HepG2 (cell line): ENCODE data around the gene DHX58. TPM values are rescaled to one million over a fixed set of nuclear protein-coding genes. Genes with fewer than 3 reads are reported as not detected.
A peak's percentile ranks its signal among the peaks of the same experiment; 100 is the strongest.

ENCODE experiments used
- GABPA ChIP-seq, 2 experiments: IDR thresholded peaks; 2 replicates each; pipeline ENCODE4 v1.6.1; 2011 to 2016; ENCODE audit warnings: low read depth in 2 of 2, low read length in 1 of 2, missing biosample characterization in 1 of 2, missing genetic modification characterization in 1 of 2
- HOXA7 ChIP-seq: sonication (generic); formaldehyde crosslinking; IDR thresholded peaks from 2 replicates; pipeline ENCODE4 v1.8.1; 2022; ENCODE audit warnings: mild to moderate bottlenecking, missing genetic modification reagents, moderate library complexity
- KDM5A ChIP-seq: fragments of 200-600 bp; sonication (generic); IDR thresholded peaks from 2 replicates; pipeline ENCODE4 v1.7.0; 2018; ENCODE audit warnings: antibody characterized with exemption, mild to moderate bottlenecking, low read length, borderline replicate concordance
- MATR3 ChIP-seq: sonication (generic); formaldehyde crosslinking; IDR thresholded peaks from 2 replicates; pipeline ENCODE4 v1.4.0; 2020; ENCODE audit warnings: missing genetic modification reagents
- MEIS2 ChIP-seq: sonication (generic); formaldehyde crosslinking; IDR thresholded peaks from 2 replicates; pipeline ENCODE4 v1.9.0; 2021; ENCODE audit warnings: mild to moderate bottlenecking, missing genetic modification reagents
- POLR2AphosphoS5 ChIP-seq: IDR thresholded peaks from 2 replicates; pipeline ENCODE4 v1.6.1; 2012; ENCODE audit warnings: low read depth, low read length
- RFX1 ChIP-seq: fragments of 450-650 bp; IDR thresholded peaks from 2 replicates; pipeline ENCODE4 v1.6.1; 2017
- RXRA ChIP-seq: sonication (generic); formaldehyde crosslinking; IDR thresholded peaks from 2 replicates; pipeline ENCODE4 v1.5.1; 2020; ENCODE audit warnings: missing genetic modification reagents
- SIX4 ChIP-seq: sonication (generic); formaldehyde crosslinking; IDR thresholded peaks from 2 replicates; pipeline ENCODE4 v1.4.0; 2020; ENCODE audit warnings: missing genetic modification reagents
- SNRNP70 ChIP-seq: fragments of 200-400 bp; formaldehyde crosslinking; IDR thresholded peaks from 2 replicates; pipeline ENCODE4 v1.6.1; 2017; ENCODE audit warnings: mild to moderate bottlenecking, low read depth, low read length, moderate library complexity
- ZBTB1 ChIP-seq: sonication (generic); formaldehyde crosslinking; IDR thresholded peaks from 2 replicates; pipeline ENCODE4 v1.4.0; 2020; ENCODE audit warnings: missing genetic modification reagents, borderline replicate concordance
- ZBTB42 ChIP-seq: sonication (generic); formaldehyde crosslinking; IDR thresholded peaks from 2 replicates; pipeline ENCODE4 v1.5.0; 2020; ENCODE audit warnings: mild to moderate bottlenecking, missing genetic modification reagents
- ZFP62 ChIP-seq: sonication (generic); formaldehyde crosslinking; IDR thresholded peaks from 2 replicates; pipeline ENCODE4 v1.4.0; 2020; ENCODE audit warnings: missing genetic modification reagents
- ZFP82 ChIP-seq: sonication (generic); formaldehyde crosslinking; IDR thresholded peaks from 2 replicates; pipeline ENCODE4 v1.5.1; 2020; ENCODE audit warnings: mild to moderate bottlenecking, missing genetic modification reagents, borderline replicate concordance
- ZIK1 ChIP-seq: sonication (generic); formaldehyde crosslinking; IDR thresholded peaks from 2 replicates; pipeline ENCODE4 v1.5.0; 2020; ENCODE audit warnings: mild to moderate bottlenecking, low read depth, missing genetic modification reagents, borderline replicate concordance
- ZNF30 ChIP-seq: sonication (generic); formaldehyde crosslinking; IDR thresholded peaks from 2 replicates; pipeline ENCODE4 v1.5.0; 2020; ENCODE audit warnings: mild to moderate bottlenecking, missing genetic modification reagents
- ZNF772 ChIP-seq: sonication (generic); formaldehyde crosslinking; IDR thresholded peaks from 2 replicates; pipeline ENCODE4 v1.5.0; 2020; ENCODE audit warnings: mild to moderate bottlenecking, missing genetic modification reagents
- ZNF878 ChIP-seq: sonication (generic); formaldehyde crosslinking; IDR thresholded peaks from 2 replicates; pipeline ENCODE4 v1.8.1; 2023; ENCODE audit warnings: mild to moderate bottlenecking, missing genetic modification reagents, moderate library complexity
- polyA plus RNA-seq, 8 experiments: library from polyadenylated mRNA; depleted of rRNA in 3 of 8; stranded (reverse) in 7 of 8; unstranded in 1 of 8; fragments of >200 nt; fragmentation: Illumina TruSeq in 4 of 8; extraction: Trizol in 4 of 8; gene quantifications; 2 replicates each; pipeline versions ENCODE4 v1.2.1 to v1.2.3, GENCODE V29; 2011 to 2016; ENCODE audit warnings: low read depth in 4 of 8, missing spikeins in 1 of 8, mixed read lengths in 1 of 8; ENCODE audit not compliant: insufficient read depth in 1 of 8
- total RNA-seq, 5 experiments: library from RNA; depleted of rRNA; stranded (reverse); fragments of >200 nt; fragmentation: Illumina TruSeq; extraction: Trizol; gene quantifications; 2 replicates each; pipeline ENCODE4 v1.2.3, GENCODE V29; 2016; ENCODE audit warnings: low read depth in 1 of 5
- TF ChIP-seq, protein P1 (sequence below): sonication (generic); formaldehyde crosslinking; IDR thresholded peaks from 2 replicates; pipeline ENCODE4 v1.4.0; 2020; ENCODE audit warnings: missing genetic modification reagents, mild to moderate bottlenecking, borderline replicate concordance
- TF ChIP-seq, protein P2 (sequence below): sonication (generic); formaldehyde crosslinking; IDR thresholded peaks from 2 replicates; pipeline ENCODE4 v1.5.0; 2020; ENCODE audit warnings: missing genetic modification reagents
- TF ChIP-seq, protein P3 (sequence below): sonication (generic); formaldehyde crosslinking; IDR thresholded peaks from 2 replicates; pipeline ENCODE4 v1.9.0; 2021; ENCODE audit warnings: missing genetic modification reagents, borderline replicate concordance
- TF ChIP-seq, protein P4 (sequence below): sonication (generic); formaldehyde crosslinking; IDR thresholded peaks from 2 replicates; pipeline ENCODE4 v1.4.0; 2020; ENCODE audit warnings: missing genetic modification reagents
- TF ChIP-seq, protein P5 (sequence below): sonication (generic); formaldehyde crosslinking; IDR thresholded peaks from 2 replicates; pipeline ENCODE4 v1.5.0; 2020; ENCODE audit warnings: missing genetic modification reagents

Gene DHX58
- total and polyA plus RNA-seq, 2 of the 13 experiments (the other 11 are each of a cell fraction or from before 2014, with no cell fraction given) = 6.7 to 7.8 TPM

DNA sequence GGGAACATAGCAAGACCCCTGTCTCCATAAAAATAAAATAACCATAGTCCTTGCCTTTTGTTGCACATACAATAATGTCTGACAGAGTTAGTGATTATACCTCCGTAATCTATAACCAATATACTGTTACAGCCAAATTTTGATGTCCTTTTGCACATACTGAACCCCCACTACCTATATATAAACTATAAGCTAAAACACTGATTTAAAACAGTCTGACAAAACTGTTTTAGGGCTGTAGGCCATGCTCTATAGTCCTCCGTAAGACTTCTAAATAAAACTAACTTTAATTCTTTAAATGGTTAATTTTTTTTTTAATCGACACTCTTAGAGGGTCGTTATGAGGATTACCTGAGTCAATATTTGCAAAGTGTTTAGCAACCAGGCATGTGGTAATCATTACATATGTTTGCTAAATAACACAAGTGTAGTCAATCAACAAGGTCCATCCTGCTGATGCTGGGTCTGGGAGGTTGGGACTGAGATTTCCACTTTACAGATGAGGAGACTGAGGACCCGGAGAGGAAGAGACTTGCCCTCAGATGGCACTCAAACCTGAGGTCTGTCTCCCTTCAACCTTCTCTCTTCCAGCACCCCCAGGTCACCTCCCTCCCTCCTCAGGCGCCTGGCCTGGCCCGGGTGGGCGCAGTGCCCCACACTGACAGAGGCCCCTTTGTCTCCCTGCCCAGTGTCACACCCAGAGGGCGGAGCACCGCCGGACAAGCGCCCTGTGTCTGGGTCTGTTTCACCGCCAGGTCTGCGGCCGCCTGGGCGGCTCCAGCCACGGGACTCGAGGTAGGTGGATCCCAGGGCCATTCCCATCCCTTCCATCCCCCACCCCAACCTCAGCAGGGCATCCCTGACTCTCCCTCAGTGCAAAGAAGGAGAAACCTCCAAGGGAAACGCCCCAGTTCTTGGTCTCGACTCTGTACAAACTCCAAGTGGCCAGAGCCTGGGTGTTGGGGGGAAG, 24.5 kb downstream of the DHX58 start (continued):
- TF ChIP-seq RXRA (CRISPR knock-in tag) (peak; percentile 69; the same call in 1 of the 2 replicates), ZBTB1 (CRISPR knock-in tag) (no peak), MATR3 (no peak), ZBTB42 (no peak), ZNF772 (CRISPR knock-in tag) (peak; percentile 68), SNRNP70 (no peak), ZFP62 (CRISPR knock-in tag) (no peak), ZNF30 (CRISPR knock-in tag) (no peak), ZIK1 (CRISPR knock-in tag) (no peak), RFX1 (no peak), HOXA7 (no peak), KDM5A (no peak), POLR2AphosphoS5 (no peak), GABPA (IDR thresholded peaks at IDR 0.05; ENCODE audit: low read depth, low read length) (no peak), GABPA (CRISPR knock-in tag; IDR thresholded peaks at IDR 0.05; ENCODE audit: low read depth) (no peak), ZFP82 (CRISPR knock-in tag) (no peak), ZNF878 (CRISPR knock-in tag) (no peak), MEIS2 (CRISPR knock-in tag) (no peak), SIX4 (no peak)
- TF ChIP-seq, protein P1, sequence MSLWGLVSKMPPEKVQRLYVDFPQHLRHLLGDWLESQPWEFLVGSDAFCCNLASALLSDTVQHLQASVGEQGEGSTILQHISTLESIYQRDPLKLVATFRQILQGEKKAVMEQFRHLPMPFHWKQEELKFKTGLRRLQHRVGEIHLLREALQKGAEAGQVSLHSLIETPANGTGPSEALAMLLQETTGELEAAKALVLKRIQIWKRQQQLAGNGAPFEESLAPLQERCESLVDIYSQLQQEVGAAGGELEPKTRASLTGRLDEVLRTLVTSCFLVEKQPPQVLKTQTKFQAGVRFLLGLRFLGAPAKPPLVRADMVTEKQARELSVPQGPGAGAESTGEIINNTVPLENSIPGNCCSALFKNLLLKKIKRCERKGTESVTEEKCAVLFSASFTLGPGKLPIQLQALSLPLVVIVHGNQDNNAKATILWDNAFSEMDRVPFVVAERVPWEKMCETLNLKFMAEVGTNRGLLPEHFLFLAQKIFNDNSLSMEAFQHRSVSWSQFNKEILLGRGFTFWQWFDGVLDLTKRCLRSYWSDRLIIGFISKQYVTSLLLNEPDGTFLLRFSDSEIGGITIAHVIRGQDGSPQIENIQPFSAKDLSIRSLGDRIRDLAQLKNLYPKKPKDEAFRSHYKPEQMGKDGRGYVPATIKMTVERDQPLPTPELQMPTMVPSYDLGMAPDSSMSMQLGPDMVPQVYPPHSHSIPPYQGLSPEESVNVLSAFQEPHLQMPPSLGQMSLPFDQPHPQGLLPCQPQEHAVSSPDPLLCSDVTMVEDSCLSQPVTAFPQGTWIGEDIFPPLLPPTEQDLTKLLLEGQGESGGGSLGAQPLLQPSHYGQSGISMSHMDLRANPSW = no peak
- TF ChIP-seq, protein P2, sequence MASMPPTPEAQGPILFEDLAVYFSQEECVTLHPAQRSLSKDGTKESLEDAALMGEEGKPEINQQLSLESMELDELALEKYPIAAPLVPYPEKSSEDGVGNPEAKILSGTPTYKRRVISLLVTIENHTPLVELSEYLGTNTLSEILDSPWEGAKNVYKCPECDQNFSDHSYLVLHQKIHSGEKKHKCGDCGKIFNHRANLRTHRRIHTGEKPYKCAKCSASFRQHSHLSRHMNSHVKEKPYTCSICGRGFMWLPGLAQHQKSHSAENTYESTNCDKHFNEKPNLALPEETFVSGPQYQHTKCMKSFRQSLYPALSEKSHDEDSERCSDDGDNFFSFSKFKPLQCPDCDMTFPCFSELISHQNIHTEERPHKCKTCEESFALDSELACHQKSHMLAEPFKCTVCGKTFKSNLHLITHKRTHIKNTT (CRISPR knock-in tag) = no peak
- TF ChIP-seq, protein P3, sequence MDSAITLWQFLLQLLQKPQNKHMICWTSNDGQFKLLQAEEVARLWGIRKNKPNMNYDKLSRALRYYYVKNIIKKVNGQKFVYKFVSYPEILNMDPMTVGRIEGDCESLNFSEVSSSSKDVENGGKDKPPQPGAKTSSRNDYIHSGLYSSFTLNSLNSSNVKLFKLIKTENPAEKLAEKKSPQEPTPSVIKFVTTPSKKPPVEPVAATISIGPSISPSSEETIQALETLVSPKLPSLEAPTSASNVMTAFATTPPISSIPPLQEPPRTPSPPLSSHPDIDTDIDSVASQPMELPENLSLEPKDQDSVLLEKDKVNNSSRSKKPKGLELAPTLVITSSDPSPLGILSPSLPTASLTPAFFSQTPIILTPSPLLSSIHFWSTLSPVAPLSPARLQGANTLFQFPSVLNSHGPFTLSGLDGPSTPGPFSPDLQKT (CRISPR knock-in tag) = no peak
- TF ChIP-seq, protein P4, sequence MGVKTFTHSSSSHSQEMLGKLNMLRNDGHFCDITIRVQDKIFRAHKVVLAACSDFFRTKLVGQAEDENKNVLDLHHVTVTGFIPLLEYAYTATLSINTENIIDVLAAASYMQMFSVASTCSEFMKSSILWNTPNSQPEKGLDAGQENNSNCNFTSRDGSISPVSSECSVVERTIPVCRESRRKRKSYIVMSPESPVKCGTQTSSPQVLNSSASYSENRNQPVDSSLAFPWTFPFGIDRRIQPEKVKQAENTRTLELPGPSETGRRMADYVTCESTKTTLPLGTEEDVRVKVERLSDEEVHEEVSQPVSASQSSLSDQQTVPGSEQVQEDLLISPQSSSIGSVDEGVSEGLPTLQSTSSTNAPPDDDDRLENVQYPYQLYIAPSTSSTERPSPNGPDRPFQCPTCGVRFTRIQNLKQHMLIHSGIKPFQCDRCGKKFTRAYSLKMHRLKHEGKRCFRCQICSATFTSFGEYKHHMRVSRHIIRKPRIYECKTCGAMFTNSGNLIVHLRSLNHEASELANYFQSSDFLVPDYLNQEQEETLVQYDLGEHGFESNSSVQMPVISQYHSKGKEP (CRISPR knock-in tag) = no peak
- TF ChIP-seq, protein P5, sequence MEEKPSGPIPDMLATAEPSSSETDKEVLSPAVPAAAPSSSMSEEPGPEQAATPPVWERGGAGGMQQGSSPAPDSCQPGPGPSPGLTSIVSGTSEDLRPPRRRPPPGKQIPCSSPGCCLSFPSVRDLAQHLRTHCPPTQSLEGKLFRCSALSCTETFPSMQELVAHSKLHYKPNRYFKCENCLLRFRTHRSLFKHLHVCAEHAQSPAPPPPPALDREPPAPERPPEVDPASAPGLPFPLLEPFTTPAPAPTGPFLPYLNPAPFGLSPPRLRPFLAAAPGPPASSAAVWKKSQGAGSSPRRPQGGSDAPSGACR (CRISPR knock-in tag) = no peak
